ENCODE measurements around the gene ADAP2. TPM values are rescaled to one million over a fixed set of nuclear protein-coding genes. Genes with fewer than 3 reads are reported as not detected.

The ADAP2 gene
- total and polyA plus RNA-seq, 2 of the 8 experiments (the other 6 are each of a cell fraction or from before 2014, with no cell fraction given): 0.76 to 1.1 TPM

GRCh38 chr17:30930495-30930894 lies 8.8 kb downstream of the ADAP2 start:
- no peaks in the 10 kb centered on the region for H3K79me1 ChIP-seq (ENCODE audit: low read depth, low read length)
- H3K4me2 ChIP-seq (ENCODE audit: insufficient read depth in 1 of 2, low read depth in 2 of 2, low read length in 2 of 2): no peak overlapping the region
- no peak overlapping the region for H4K5ac ChIP-seq (ENCODE audit: insufficient read length, low read depth, low read length)
- TF ChIP-seq SIX5 (IDR thresholded peaks at IDR 0.05; ENCODE audit: low read depth, low read length) (no peak), POU5F1 (IDR thresholded peaks at IDR 0.05; ENCODE audit: low read depth, low read length) (no peak), EGR1 (IDR thresholded peaks at IDR 0.05; ENCODE audit: borderline replicate concordance, low read depth, low read length) (no peak), KDM1A (IDR thresholded peaks at IDR 0.05; ENCODE audit: borderline replicate concordance, low read length) (no peak), E2F6 (IDR thresholded peaks at IDR 0.05) (no peak), KDM5A (IDR thresholded peaks at IDR 0.05; ENCODE audit: low read length) (no peak), CHD1 (IDR thresholded peaks at IDR 0.05; ENCODE audit: low read depth, low read length) (no peak), HDAC2 (IDR thresholded peaks at IDR 0.05; ENCODE audit: borderline replicate concordance in 1 of 2, low read depth in 2 of 2, low read length in 2 of 2) (no peak)
- POLR2A ChIA-PET (ENCODE audit: partially characterized antibody): no interaction called here
- no peaks in the 10 kb centered on the region for H3K4me1 ChIP-seq (replicated peaks in 1 of 4; ENCODE audit: control insufficient read depth in 3 of 4, insufficient read depth in 4 of 4, low read length in 3 of 4)
- WGBS, 2 experiments (ENCODE audit: extremely low coverage in 1 of 2, insufficient coverage in 1 of 2, insufficient read length in 1 of 2, insufficient replicate concordance in 2 of 2, low coverage in 1 of 2, low lambda C conversion rate in 2 of 2, missing lambda C conversion rate in 1 of 2): 94% methylated on average over 3 of the region's 3 CpGs; no CpG with 5 or more reads in 1 of the 2 experiments
- H4K20me1 ChIP-seq (replicated peaks in 1 of 2; ENCODE audit: control insufficient read depth in 1 of 2, insufficient read depth in 2 of 2, low read length in 2 of 2): no peaks in the 10 kb centered on the region
- H3K36me3 ChIP-seq (ENCODE audit: control insufficient read depth in 2 of 4, insufficient read depth in 4 of 4, low read length in 3 of 4): no peaks in the 10 kb centered on the region
- no peak overlapping the region for H3K9ac ChIP-seq (replicated peaks in 1 of 4; ENCODE audit: extremely low read depth in 1 of 4, low read depth in 3 of 4, low read length in 3 of 4)
- no peak for FAIRE-seq
- H3K4me3 ChIP-seq (ENCODE audit: extremely low read depth in 1 of 4, insufficient read depth in 2 of 4, low read depth in 3 of 4, low read length in 4 of 4): no peak overlapping the region
- no peak overlapping the region for H2AK5ac ChIP-seq (ENCODE audit: low read depth, low read length)
- no peak overlapping the region for H2BK120ac ChIP-seq (replicated peaks; ENCODE audit: low read depth, low read length)
- no peak overlapping the region for H2BK15ac ChIP-seq (ENCODE audit: low read length)
- H4K91ac ChIP-seq (replicated peaks; ENCODE audit: insufficient read length, low read length): no peak overlapping the region
- H3K18ac ChIP-seq (ENCODE audit: extremely low read depth, low read length): no peak overlapping the region
- no peak overlapping the region for H3K14ac ChIP-seq (ENCODE audit: insufficient read length)
- no peaks in the 10 kb centered on the region for H3K9me3 ChIP-seq (ENCODE audit: insufficient read depth in 2 of 2, low read depth in 1 of 2, low read length in 1 of 2)
- H2BK20ac ChIP-seq (ENCODE audit: low read length): no peak overlapping the region
- no peak overlapping the region for H2BK5ac ChIP-seq (ENCODE audit: low read depth, low read length)
- CTCF ChIA-PET (ENCODE audit: partially characterized antibody): interaction anchor here (0.7 kb wide), 1 partner anchor 9 kb away, joined by 3 read pairs; no protein-coding TSS in a partner anchor
- H2BK12ac ChIP-seq (ENCODE audit: low read depth, low read length): no peak overlapping the region
- H3K79me2 ChIP-seq (ENCODE audit: control insufficient read depth in 1 of 2, insufficient read depth in 2 of 2, low read length in 2 of 2): no peaks in the 10 kb centered on the region
- H3K4ac ChIP-seq (replicated peaks; ENCODE audit: insufficient read length, low read depth, low read length): no peak overlapping the region
- no peak overlapping the region for H2AFZ ChIP-seq (ENCODE audit: low read length)
- H3K23ac ChIP-seq (ENCODE audit: insufficient read length): no peak overlapping the region
- H3K23me2 ChIP-seq (ENCODE audit: low read depth, low read length): no peaks in the 10 kb centered on the region
- no peaks in the 10 kb centered on the region for H3K27me3 ChIP-seq (replicated peaks in 1 of 4; ENCODE audit: control insufficient read depth in 3 of 4, extremely low read depth in 1 of 4, insufficient read depth in 3 of 4, low read length in 3 of 4)
- H3K27ac ChIP-seq (ENCODE audit: low read depth, low read length): no peak overlapping the region
- no peak overlapping the region for H4K8ac ChIP-seq (ENCODE audit: extremely low read depth, insufficient read depth, low read length)
- no peak for DNase-seq (ENCODE audit: low read depth in 1 of 2, low spot score in 2 of 2)
- no peak overlapping the region for H3K56ac ChIP-seq (replicated peaks; ENCODE audit: insufficient read length, low read depth, low read length)

All from H1 (cell line).